HCT116 (cell line): ENCODE data around the gene DMD. TPM values are rescaled to one million over a fixed set of nuclear protein-coding genes. Genes with fewer than 3 reads are reported as not detected.

Source experiments
- ATAC-seq: fragments of 200-7000 bp; cut with Tn5 transposase; 2 replicates; pipeline ENCODE4 v1.9.1; 2020; ENCODE audit warnings: mild to moderate bottlenecking, moderate library complexity
- BruUV-seq: library from RNA; stranded (reverse); fragments of 400-500 nt; replicated peaks from 2 replicates; lab custom pipeline; 2021; lab: Mats Ljungman, UMichigan
- CTCF ChIA-PET: fragments of 300-600 bp; sonication (Branson Sonifier 250); formaldehyde crosslinking; loops from one replicate; lab custom pipeline; 2021; ENCODE audit warnings: antibody characterized with exemption; lab: Charles Lee
- POLR2A ChIA-PET: fragments of 300-600, 350-600 bp; sonication (Branson Sonifier 250); formaldehyde crosslinking; loops from one replicate; lab custom pipeline; 2021; ENCODE audit warnings: antibody characterized with exemption; lab: Charles Lee
- RAD21 ChIA-PET, 2 experiments: fragments of 300-600 bp; sonication (Branson Sonifier 250); formaldehyde crosslinking; loops; one replicate each; lab custom pipeline; 2023; ENCODE audit warnings: low total read pairs in 2 of 2; ENCODE audit not compliant: uncharacterized antibody in 2 of 2, unreplicated experiment in 2 of 2, low non-redundant PET in 1 of 2; lab: Charles Lee
- DNase-seq: peaks from one replicate; pipeline ENCODE4 v3.0.0-alpha.2; 2010; ENCODE audit warnings: low read depth, low spot score
- H2AFZ ChIP-seq: fragments of 200-600 bp; shearing (Covaris generic), sonication (generic); 2 replicates; pipeline ENCODE4 v1.6.1; 2017; ENCODE audit warnings: low read depth, mixed run types, mixed read lengths, antibody characterized with exemption, low read length; ENCODE audit not compliant: poor library complexity, severe bottlenecking
- H3K27ac ChIP-seq: 2 replicates; pipeline ENCODE4 v1.5.1; 2012; ENCODE audit warnings: low read depth, low read length
- H3K27me3 ChIP-seq: fragments of 200-600 bp; sonication (generic); 2 replicates; pipeline ENCODE4 v1.6.1; 2016; ENCODE audit warnings: mixed run types, low read length, mixed read lengths; ENCODE audit not compliant: insufficient read depth
- H3K36me3 ChIP-seq, 2 experiments: fragments of 200-500 bp in 1 of 2; fragments of 200-600 bp in 1 of 2; sonication (Bioruptor generic) in 1 of 2; sonication (generic) in 1 of 2; 2 replicates each; pipeline versions ENCODE4 v1.5.1 to v1.6.1; 2014 to 2016; ENCODE audit warnings: low read length in 2 of 2, inconsistent platforms in 1 of 2, mixed read lengths in 1 of 2, mixed run types in 1 of 2; ENCODE audit not compliant: insufficient read depth in 2 of 2, control insufficient read depth in 1 of 2
- H3K4me1 ChIP-seq, 2 experiments: fragments of 200-600 bp in 1 of 2; sonication (generic) in 1 of 2; 2 replicates each; pipeline versions ENCODE4 v1.5.1 to v1.6.1; 2012 to 2017; ENCODE audit warnings: low read length in 2 of 2, inconsistent platforms in 1 of 2, mild to moderate bottlenecking in 1 of 2, mixed read lengths in 1 of 2, mixed run types in 1 of 2, moderate library complexity in 1 of 2; ENCODE audit not compliant: insufficient read depth in 2 of 2, control insufficient read depth in 1 of 2
- H3K4me2 ChIP-seq: fragments of 200-600 bp; sonication (generic); 2 replicates; pipeline ENCODE4 v1.6.1; 2017; ENCODE audit warnings: mixed run types, low read length, mixed read lengths
- H3K4me3 ChIP-seq, 2 experiments: fragments of 200-600 bp in 1 of 2; sonication (generic) in 1 of 2; replicated peaks in 1 of 2; 2 replicates each; pipeline ENCODE4 v1.5.1; 2011 to 2016; ENCODE audit warnings: low read length in 2 of 2, control low read depth in 1 of 2, low read depth in 1 of 2, mild to moderate bottlenecking in 1 of 2, mixed read lengths in 1 of 2, mixed run types in 1 of 2
- H3K79me2 ChIP-seq: fragments of 200-600 bp; sonication (generic); 2 replicates; pipeline ENCODE4 v1.6.1; 2017; ENCODE audit warnings: mild to moderate bottlenecking, mixed run types, low read length, moderate library complexity, mixed read lengths; ENCODE audit not compliant: insufficient read depth
- H3K9ac ChIP-seq: fragments of 200-600 bp; sonication (generic); 2 replicates; pipeline ENCODE4 v1.6.1; 2016; ENCODE audit warnings: low read length, mixed read lengths
- H3K9me2 ChIP-seq: fragments of 200-600 bp; sonication (generic), shearing (Covaris generic); 2 replicates; pipeline ENCODE4 v1.6.1; 2017; ENCODE audit warnings: mixed run types, mild to moderate bottlenecking, moderate library complexity; ENCODE audit not compliant: insufficient read depth
- H3K9me3 ChIP-seq, 2 experiments: fragments of 200-500 bp in 1 of 2; fragments of 200-600 bp in 1 of 2; sonication (Bioruptor generic) in 1 of 2; sonication (generic) in 1 of 2; 2 replicates each; pipeline ENCODE4 v1.6.1; 2014 to 2017; ENCODE audit warnings: low read length in 2 of 2, mixed read lengths in 2 of 2, inconsistent platforms in 1 of 2, low read depth in 1 of 2, mild to moderate bottlenecking in 1 of 2, mixed run types in 1 of 2, moderate library complexity in 1 of 2; ENCODE audit not compliant: control insufficient read depth in 1 of 2, insufficient read depth in 1 of 2
- H4K20me1 ChIP-seq: fragments of 200-600 bp; sonication (generic), shearing (Covaris generic); 2 replicates; pipeline ENCODE4 v1.6.1; 2017; ENCODE audit warnings: mixed run types, mild to moderate bottlenecking, moderate library complexity; ENCODE audit not compliant: insufficient read depth
- CBX3 ChIP-seq: IDR thresholded peaks from 2 replicates; pipeline ENCODE4 v1.6.1; 2012; ENCODE audit warnings: low read depth
- CEBPB ChIP-seq: IDR thresholded peaks from 2 replicates; pipeline ENCODE4 v1.6.1; 2012; ENCODE audit warnings: low read depth
- ELF1 ChIP-seq: IDR thresholded peaks from 2 replicates; pipeline ENCODE4 v1.6.1; 2012; ENCODE audit warnings: low read depth, borderline replicate concordance
- EZH2 ChIP-seq: fragments of 200-600 bp; sonication (generic); IDR thresholded peaks from 2 replicates; pipeline ENCODE4 v1.6.1; 2017; ENCODE audit warnings: antibody characterized with exemption, mixed run types
- EZH2phosphoT487 ChIP-seq: fragments of 200-600 bp; IDR thresholded peaks from 2 replicates; pipeline ENCODE4 v1.6.1; 2018; ENCODE audit warnings: antibody characterized with exemption, borderline replicate concordance
- POLR2AphosphoS5 ChIP-seq: IDR thresholded peaks from 2 replicates; pipeline ENCODE4 v1.6.1; 2011; ENCODE audit warnings: mild to moderate bottlenecking, low read depth, low read length, moderate library complexity
- RAD21 ChIP-seq: IDR thresholded peaks from 2 replicates; pipeline ENCODE4 v1.6.1; 2012; ENCODE audit warnings: low read depth, mild to moderate bottlenecking
- SIN3A ChIP-seq: IDR thresholded peaks from 2 replicates; pipeline ENCODE4 v1.6.1; 2012; ENCODE audit warnings: low read depth
- SP1 ChIP-seq: IDR thresholded peaks from 2 replicates; pipeline ENCODE4 v1.6.1; 2012; ENCODE audit warnings: low read depth
- SRF ChIP-seq: IDR thresholded peaks from 2 replicates; pipeline ENCODE4 v1.6.1; 2012; ENCODE audit warnings: low read depth
- TCF7L2 ChIP-seq: IDR thresholded peaks from 2 replicates; pipeline ENCODE4 v1.7.0; 2011; ENCODE audit warnings: borderline replicate concordance, inconsistent platforms; ENCODE audit not compliant: insufficient read depth, insufficient read length; ENCODE audit errors: extremely low read depth
- YY1 ChIP-seq: IDR thresholded peaks from 2 replicates; pipeline ENCODE4 v1.6.1; 2011; ENCODE audit warnings: low read length, low read depth, moderate library complexity, mild to moderate bottlenecking; ENCODE audit not compliant: insufficient replicate concordance; ENCODE audit errors: extremely low read depth
- ZFX ChIP-seq: fragments of 450-650 bp; IDR thresholded peaks from 2 replicates; pipeline ENCODE4 v1.6.1; 2017
- ZNF274 ChIP-seq: fragments of 200-500 bp; sonication (Bioruptor generic); IDR thresholded peaks from 2 replicates; pipeline ENCODE4 v1.6.1; 2014; ENCODE audit warnings: mild to moderate bottlenecking, low read depth, low read length, inconsistent platforms
- intact Hi-C: fragments of 100-400 bp; cut with micrococcal nuclease; formaldehyde crosslinking; loops from 2 replicates; pipeline ENCODE4 v1.10.0; 2022
- total RNA-seq: library from RNA; stranded (reverse); gene quantifications from one replicate; pipeline ENCODE4 v1.2.1, GENCODE V29; 2021; ENCODE audit not compliant: unreplicated experiment
- TF ChIP-seq, protein P1 (sequence below), 3 experiments: fragments of 200-600 bp in 1 of 3; sonication (generic) in 1 of 3; IDR thresholded peaks in 2 of 3; conservative IDR thresholded peaks in 1 of 3; 2 replicates each; pipeline ENCODE4 v1.5.1; 2012 to 2017; ENCODE audit warnings: low read depth in 2 of 3, low read length in 2 of 3, antibody characterized with exemption in 1 of 3, borderline replicate concordance in 1 of 3, control low read depth in 1 of 3, mild to moderate bottlenecking in 1 of 3, mixed read lengths in 1 of 3, mixed run types in 1 of 3, moderate library complexity in 1 of 3; ENCODE audit not compliant: insufficient read depth in 1 of 3
- TF ChIP-seq, protein P2 (sequence below): IDR thresholded peaks from 2 replicates; pipeline ENCODE4 v1.6.1; 2012; ENCODE audit warnings: low read depth
- TF ChIP-seq, protein P3 (sequence below): IDR thresholded peaks from 2 replicates; pipeline ENCODE4 v1.6.1; 2011; ENCODE audit warnings: mild to moderate bottlenecking, low read length, moderate library complexity; ENCODE audit not compliant: insufficient replicate concordance; ENCODE audit errors: extremely low read depth
- TF ChIP-seq, protein P4 (sequence below): IDR thresholded peaks from 2 replicates; pipeline ENCODE4 v1.6.1; 2012

The DMD gene
- total RNA-seq, 1 experiment from 2014 or later: 0.05 TPM

DNA sequence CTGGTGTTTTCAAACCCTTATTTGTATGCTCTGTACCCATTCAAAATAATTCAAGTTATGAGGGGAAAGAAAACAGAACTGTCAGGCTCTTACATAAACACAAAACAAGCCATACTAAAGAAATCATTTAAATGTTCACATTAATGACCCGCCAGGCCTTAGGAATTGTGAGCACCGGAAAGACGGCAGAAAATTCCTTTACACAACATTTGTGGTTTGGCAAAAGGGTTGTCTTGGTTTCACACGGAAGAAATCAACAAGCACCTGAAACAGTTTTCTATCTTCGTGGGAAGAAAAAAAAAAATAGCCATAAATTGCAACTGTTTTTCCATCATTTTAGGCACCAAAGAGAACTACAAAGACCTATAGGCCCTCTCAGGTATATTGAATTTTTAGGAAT is 1951.0 kb downstream of the DMD start:
- TF ChIP-seq YY1 (no peak), EZH2phosphoT487 (no peak), TCF7L2 (no peak), CEBPB (no peak), CBX3 (no peak), EZH2 (no peak), SIN3A (no peak), SRF (no peak), ELF1 (no peak), ZNF274 (no peak), ZFX (no peak), SP1 (no peak), POLR2AphosphoS5 (no peak), RAD21 (no peak)
- TF ChIP-seq, protein P1, sequence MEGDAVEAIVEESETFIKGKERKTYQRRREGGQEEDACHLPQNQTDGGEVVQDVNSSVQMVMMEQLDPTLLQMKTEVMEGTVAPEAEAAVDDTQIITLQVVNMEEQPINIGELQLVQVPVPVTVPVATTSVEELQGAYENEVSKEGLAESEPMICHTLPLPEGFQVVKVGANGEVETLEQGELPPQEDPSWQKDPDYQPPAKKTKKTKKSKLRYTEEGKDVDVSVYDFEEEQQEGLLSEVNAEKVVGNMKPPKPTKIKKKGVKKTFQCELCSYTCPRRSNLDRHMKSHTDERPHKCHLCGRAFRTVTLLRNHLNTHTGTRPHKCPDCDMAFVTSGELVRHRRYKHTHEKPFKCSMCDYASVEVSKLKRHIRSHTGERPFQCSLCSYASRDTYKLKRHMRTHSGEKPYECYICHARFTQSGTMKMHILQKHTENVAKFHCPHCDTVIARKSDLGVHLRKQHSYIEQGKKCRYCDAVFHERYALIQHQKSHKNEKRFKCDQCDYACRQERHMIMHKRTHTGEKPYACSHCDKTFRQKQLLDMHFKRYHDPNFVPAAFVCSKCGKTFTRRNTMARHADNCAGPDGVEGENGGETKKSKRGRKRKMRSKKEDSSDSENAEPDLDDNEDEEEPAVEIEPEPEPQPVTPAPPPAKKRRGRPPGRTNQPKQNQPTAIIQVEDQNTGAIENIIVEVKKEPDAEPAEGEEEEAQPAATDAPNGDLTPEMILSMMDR (IDR thresholded peaks at IDR 0.05 in 2 of 3, conservative IDR thresholded peaks at IDR 0.05 in 1 of 3; ENCODE audit: borderline replicate concordance in 1 of 3, insufficient read depth in 1 of 3, low read depth in 2 of 3, low read length in 2 of 3): no peak
- TF ChIP-seq, protein P2, sequence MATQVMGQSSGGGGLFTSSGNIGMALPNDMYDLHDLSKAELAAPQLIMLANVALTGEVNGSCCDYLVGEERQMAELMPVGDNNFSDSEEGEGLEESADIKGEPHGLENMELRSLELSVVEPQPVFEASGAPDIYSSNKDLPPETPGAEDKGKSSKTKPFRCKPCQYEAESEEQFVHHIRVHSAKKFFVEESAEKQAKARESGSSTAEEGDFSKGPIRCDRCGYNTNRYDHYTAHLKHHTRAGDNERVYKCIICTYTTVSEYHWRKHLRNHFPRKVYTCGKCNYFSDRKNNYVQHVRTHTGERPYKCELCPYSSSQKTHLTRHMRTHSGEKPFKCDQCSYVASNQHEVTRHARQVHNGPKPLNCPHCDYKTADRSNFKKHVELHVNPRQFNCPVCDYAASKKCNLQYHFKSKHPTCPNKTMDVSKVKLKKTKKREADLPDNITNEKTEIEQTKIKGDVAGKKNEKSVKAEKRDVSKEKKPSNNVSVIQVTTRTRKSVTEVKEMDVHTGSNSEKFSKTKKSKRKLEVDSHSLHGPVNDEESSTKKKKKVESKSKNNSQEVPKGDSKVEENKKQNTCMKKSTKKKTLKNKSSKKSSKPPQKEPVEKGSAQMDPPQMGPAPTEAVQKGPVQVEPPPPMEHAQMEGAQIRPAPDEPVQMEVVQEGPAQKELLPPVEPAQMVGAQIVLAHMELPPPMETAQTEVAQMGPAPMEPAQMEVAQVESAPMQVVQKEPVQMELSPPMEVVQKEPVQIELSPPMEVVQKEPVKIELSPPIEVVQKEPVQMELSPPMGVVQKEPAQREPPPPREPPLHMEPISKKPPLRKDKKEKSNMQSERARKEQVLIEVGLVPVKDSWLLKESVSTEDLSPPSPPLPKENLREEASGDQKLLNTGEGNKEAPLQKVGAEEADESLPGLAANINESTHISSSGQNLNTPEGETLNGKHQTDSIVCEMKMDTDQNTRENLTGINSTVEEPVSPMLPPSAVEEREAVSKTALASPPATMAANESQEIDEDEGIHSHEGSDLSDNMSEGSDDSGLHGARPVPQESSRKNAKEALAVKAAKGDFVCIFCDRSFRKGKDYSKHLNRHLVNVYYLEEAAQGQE: no peak
- TF ChIP-seq, protein P3, sequence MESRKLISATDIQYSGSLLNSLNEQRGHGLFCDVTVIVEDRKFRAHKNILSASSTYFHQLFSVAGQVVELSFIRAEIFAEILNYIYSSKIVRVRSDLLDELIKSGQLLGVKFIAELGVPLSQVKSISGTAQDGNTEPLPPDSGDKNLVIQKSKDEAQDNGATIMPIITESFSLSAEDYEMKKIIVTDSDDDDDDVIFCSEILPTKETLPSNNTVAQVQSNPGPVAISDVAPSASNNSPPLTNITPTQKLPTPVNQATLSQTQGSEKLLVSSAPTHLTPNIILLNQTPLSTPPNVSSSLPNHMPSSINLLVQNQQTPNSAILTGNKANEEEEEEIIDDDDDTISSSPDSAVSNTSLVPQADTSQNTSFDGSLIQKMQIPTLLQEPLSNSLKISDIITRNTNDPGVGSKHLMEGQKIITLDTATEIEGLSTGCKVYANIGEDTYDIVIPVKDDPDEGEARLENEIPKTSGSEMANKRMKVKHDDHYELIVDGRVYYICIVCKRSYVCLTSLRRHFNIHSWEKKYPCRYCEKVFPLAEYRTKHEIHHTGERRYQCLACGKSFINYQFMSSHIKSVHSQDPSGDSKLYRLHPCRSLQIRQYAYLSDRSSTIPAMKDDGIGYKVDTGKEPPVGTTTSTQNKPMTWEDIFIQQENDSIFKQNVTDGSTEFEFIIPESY: no peak
- TF ChIP-seq, protein P4, sequence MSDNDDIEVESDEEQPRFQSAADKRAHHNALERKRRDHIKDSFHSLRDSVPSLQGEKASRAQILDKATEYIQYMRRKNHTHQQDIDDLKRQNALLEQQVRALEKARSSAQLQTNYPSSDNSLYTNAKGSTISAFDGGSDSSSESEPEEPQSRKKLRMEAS: no peak
- no peaks in the 10 kb centered on the region for H3K9me3 ChIP-seq
- no peaks in the 10 kb centered on the region for H4K20me1 ChIP-seq
- ChIA-PET RAD21 (no interaction called here), POLR2A (no interaction called here), CTCF (no interaction called here)
- no peaks in the 10 kb centered on the region for H3K36me3 ChIP-seq
- H3K9ac ChIP-seq: no peak overlapping the region
- ATAC-seq (no peak), DNase-seq (no peak)
- H3K9me2 ChIP-seq: no peaks in the 10 kb centered on the region
- no peak overlapping the region for H2AFZ ChIP-seq
- no peak overlapping the region for H3K4me3 ChIP-seq
- no peaks in the 10 kb centered on the region for H3K27me3 ChIP-seq
- BruUV-seq: no TSS peak
- H3K27ac ChIP-seq: no peak overlapping the region
- no peak overlapping the region for H3K4me2 ChIP-seq
- intact Hi-C loops: no loop called here
- no peaks in the 10 kb centered on the region for H3K4me1 ChIP-seq
- H3K79me2 ChIP-seq: no peaks in the 10 kb centered on the region
